Activated T-helper 17 cell treated with anti-CD3 and anti-CD28 coated beads, Interleukin-2, amount 50 U/mL, for 72 hours (primary cell): Measurements from ENCODE around the gene MRPS35. TPM values are rescaled to one million over a fixed set of nuclear protein-coding genes. Genes with fewer than 3 reads are reported as not detected.
A peak's percentile ranks its signal among the peaks of the same experiment; 100 is the strongest.
"Not testable (repeated sequence)": the region's sequence is repeated elsewhere in the genome, so short reads cannot be mapped to it uniquely, and the experiment has no call there.

Experiments
- ATAC-seq: fragments of 150-1000 bp; cut with Tn5 transposase; replicated peaks from 2 replicates; pipeline ENCODE4 v1.10.0; 2021; ENCODE audit warnings: mild to moderate bottlenecking, moderate library complexity
- H3K27ac Mint-ChIP-seq: one replicate; pipeline ENCODE4 v1.8.0; 2022; ENCODE audit warnings: mixed read lengths
- H3K27me3 Mint-ChIP-seq: one replicate; pipeline ENCODE4 v1.8.0; 2022; ENCODE audit warnings: mixed read lengths
- H3K36me3 Mint-ChIP-seq: one replicate; pipeline ENCODE4 v1.8.0; 2022; ENCODE audit warnings: low read depth, mild to moderate bottlenecking, mixed read lengths
- H3K4me1 Mint-ChIP-seq: one replicate; pipeline ENCODE4 v1.8.0; 2022; ENCODE audit warnings: mixed read lengths
- H3K4me3 Mint-ChIP-seq: one replicate; pipeline ENCODE4 v1.8.0; 2022; ENCODE audit warnings: mild to moderate bottlenecking, mixed read lengths
- H3K9me3 Mint-ChIP-seq: one replicate; pipeline ENCODE4 v1.8.0; 2022; ENCODE audit warnings: mixed read lengths
- total RNA-seq, 2 donors: library from RNA; stranded (reverse); gene quantifications; one replicate each; pipeline ENCODE4 v1.2.3, GENCODE V29; 2022

The MRPS35 gene
- total RNA-seq, 2 donors from 2014 or later, result 33.9 to 54.0 TPM

DNA sequence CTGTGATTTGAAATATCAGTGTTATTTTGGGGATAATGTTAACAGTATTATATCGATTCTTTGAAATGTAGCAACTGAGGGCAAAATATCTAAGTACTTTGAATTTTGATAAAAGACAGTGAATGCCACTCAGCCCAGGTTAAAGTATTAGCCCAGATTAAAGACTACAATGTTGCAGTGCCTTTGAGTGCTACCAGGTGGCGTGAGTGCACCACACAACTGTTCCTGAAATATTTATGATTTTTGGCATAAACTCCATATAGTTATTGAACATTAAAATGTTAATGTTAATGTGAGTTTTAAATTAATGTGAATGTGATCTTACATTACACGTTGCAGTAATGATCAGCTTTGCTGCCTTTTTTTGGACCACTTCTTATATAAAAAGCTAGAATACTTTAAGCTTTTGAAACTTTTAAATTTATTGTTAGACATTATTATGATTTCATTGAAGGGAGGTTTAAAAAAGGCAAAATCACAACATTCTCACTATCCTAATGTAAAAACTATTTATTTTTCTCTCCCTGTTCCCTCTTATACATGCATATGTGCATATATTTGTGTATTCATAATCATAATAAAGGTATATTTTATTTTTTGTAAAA lies 22.5 kb downstream of the MRPS35 start:
- Mint-ChIP-seq H3K36me3 (peaks cover 97% of the 10 kb centered on the region), H3K9me3 (no peaks in the 10 kb centered on the region), H3K4me3 (no peak overlapping the region), H3K27ac (no peak overlapping the region), H3K4me1 (no peaks in the 10 kb centered on the region), H3K27me3 (no peaks in the 10 kb centered on the region)
- ATAC-seq, result no peak

DNA sequence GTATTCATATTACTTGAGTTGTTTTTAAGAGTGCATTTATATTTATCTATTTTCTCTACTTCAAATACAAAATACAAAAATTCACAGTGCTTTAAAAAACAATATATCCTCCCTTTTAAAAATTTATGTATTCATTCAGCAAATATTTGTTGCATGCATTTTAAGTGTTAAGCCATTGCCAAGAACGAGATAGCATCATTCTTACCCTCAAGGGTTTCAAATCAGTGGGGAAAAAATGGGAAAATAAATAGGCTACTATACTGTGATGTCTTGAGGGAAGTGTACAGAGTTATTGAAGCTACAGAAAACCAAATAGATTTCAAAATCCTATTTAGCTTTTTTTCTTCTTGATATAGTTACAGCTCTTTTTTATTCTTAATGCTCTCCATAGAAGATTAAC lies 23.2 kb downstream of the MRPS35 start:
- peaks cover 97% of the 10 kb centered on the region for H3K36me3 Mint-ChIP-seq
- H3K4me1 Mint-ChIP-seq, result no peaks in the 10 kb centered on the region
- no peak for ATAC-seq
- no peak overlapping the region for H3K27ac Mint-ChIP-seq
- no peaks in the 10 kb centered on the region for H3K9me3 Mint-ChIP-seq
- H3K27me3 Mint-ChIP-seq, result no peaks in the 10 kb centered on the region
- no peak overlapping the region for H3K4me3 Mint-ChIP-seq

DNA sequence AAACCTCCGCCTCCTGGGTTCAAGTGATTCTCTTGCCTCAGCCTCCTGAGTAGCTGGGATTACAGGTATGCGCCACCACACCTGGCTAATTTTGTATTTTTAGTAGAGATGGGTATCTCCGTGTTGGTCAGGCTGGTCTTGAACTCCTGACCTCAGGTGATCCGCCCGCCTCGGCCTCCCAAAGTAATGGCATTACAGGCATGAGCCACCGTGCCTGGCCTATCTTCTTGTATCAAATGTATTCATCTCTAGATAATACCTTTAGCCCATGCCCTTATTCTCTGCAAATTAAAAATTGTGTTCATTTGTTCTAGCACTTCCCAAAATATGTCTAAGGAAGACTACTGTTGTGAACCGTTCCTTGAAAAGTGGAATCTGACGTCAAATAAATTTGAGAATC lies 23.7 kb downstream of the MRPS35 start:
- ATAC-seq, H3K27me3 Mint-ChIP-seq: not testable (repeated sequence)

DNA sequence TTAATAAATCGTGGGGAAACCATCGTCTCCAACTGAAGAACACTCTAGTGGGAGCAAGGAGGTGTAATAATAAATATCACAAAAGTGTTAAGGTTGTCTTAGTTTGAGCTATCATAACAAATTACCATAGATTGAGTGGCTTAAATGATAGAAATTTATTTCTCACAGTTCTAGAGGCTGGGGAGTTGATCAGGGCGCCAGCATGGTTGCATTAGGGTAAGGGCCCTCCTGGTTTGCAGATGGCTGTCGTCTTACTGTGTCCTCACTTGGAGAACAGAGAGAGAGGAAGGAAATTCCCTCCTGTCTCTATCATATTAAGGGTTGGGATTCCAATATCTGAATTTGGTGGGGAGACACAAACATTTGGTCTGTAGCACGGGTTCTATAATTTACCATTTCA lies 33.0 kb downstream of the MRPS35 start:
- H3K4me3 Mint-ChIP-seq, result no peak overlapping the region
- no peak overlapping the region for H3K27ac Mint-ChIP-seq
- peaks cover 94% of the 10 kb centered on the region for H3K36me3 Mint-ChIP-seq
- H3K27me3 Mint-ChIP-seq, result no peaks in the 10 kb centered on the region
- no peak for ATAC-seq
- H3K9me3 Mint-ChIP-seq, result no peaks in the 10 kb centered on the region
- no peaks in the 10 kb centered on the region for H3K4me1 Mint-ChIP-seq

More for the DNA sequence above, 23.7 kb downstream of the MRPS35 start:
- H3K4me1 Mint-ChIP-seq, H3K27ac Mint-ChIP-seq, H3K9me3 Mint-ChIP-seq, H3K4me3 Mint-ChIP-seq: not testable (repeated sequence)
- peaks cover 97% of the 10 kb centered on the region for H3K36me3 Mint-ChIP-seq

DNA sequence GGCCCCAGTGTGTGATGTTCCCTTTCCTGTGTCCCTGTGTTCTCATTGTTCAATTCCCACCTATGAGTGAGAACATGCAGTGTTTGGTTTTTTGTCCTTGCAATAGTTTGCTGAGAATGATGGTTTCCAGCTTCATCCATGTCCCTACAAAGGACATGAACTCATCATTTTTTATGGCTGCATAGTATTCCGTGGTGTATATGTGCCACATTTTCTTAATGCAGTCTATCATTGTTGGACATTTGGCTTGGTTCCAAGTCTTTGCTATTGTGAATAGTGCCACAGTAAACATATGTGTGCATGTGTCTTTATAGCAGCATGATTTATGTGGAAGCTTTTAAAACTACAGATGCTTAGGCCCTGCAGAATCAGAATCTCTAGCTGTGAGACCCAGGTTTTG lies 35.1 kb downstream of the MRPS35 start:
- not testable (repeated sequence) for H3K27ac Mint-ChIP-seq, ATAC-seq, H3K4me3 Mint-ChIP-seq, H3K27me3 Mint-ChIP-seq, H3K9me3 Mint-ChIP-seq, H3K4me1 Mint-ChIP-seq
- peaks cover 78% of the 10 kb centered on the region for H3K36me3 Mint-ChIP-seq

DNA sequence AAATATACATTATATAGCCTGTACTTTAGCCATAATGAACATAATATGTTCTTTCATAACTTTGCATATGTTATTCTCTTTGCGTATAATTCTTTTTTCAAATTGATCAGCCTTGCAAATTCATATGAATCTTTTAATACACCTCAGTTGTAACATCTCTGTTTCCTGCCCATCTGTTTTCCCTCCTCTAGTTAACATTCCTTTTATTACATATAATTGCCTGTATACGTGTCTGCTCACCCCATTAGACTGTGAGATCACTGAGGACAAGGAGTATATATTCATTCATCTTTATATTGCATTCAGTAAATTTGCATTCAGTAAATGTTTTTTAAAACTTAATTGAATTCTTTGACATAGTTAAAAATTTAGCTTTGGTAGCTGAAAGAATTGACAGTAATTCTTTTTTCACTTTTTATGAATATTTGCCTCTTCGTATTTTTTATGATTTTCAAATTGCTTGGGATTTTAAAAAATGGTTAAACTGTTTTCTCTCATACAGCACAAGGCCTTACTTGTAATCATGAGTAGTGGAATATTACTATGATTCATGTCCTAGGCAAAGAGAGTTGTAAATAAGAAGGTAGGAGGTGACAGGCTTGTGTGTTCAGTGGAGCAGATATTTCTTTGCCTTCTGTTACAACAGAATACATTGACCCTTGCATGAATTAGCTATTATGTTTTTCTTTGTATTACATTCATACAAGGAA lies 36.6 kb downstream of the MRPS35 start:
- H3K27ac Mint-ChIP-seq, result no peak overlapping the region
- H3K4me1 Mint-ChIP-seq, result no peaks in the 10 kb centered on the region
- H3K9me3 Mint-ChIP-seq, result no peaks in the 10 kb centered on the region
- no peaks in the 10 kb centered on the region for H3K27me3 Mint-ChIP-seq
- no peak for ATAC-seq
- peaks cover 63% of the 10 kb centered on the region for H3K36me3 Mint-ChIP-seq
- no peak overlapping the region for H3K4me3 Mint-ChIP-seq

DNA sequence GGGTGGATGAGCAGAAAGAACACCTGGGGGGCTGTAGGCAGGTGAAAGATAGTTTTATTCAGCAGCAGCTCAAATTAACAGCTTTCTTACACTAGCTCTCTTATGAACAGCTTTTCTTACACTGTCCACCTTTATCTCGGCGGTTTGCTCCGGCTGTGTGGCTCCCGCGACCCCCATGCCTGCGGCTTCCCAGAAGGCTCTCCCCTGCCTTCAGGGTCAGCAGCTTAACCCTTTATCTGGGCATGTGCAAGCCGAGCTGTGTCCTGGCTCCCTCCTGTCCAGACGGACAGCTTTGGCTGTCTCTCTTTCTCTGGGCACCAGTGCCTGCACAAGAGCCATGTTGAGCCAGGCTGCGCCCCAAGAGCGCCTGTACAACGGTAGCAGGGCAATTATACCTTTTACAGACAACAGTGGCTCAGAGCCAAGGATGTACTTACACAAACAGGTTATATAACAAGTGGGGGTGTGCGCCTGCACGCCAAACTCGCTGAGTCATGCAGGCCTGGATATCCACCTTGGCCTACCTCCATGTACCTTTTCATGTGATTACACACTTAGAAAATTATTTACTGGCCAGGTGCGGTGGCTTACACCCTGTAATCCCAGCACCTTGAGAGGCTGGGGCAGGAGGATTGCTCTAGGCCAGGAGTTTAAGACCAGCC lies 40.9 kb downstream of the MRPS35 start:
- H3K27ac Mint-ChIP-seq, result no peak overlapping the region
- no peak for ATAC-seq
- no peaks in the 10 kb centered on the region for H3K27me3 Mint-ChIP-seq
- H3K36me3 Mint-ChIP-seq, result peaks cover 55% of the 10 kb centered on the region
- no peaks in the 10 kb centered on the region for H3K4me1 Mint-ChIP-seq
- no peak overlapping the region for H3K4me3 Mint-ChIP-seq
- H3K9me3 Mint-ChIP-seq, result no peaks in the 10 kb centered on the region

DNA sequence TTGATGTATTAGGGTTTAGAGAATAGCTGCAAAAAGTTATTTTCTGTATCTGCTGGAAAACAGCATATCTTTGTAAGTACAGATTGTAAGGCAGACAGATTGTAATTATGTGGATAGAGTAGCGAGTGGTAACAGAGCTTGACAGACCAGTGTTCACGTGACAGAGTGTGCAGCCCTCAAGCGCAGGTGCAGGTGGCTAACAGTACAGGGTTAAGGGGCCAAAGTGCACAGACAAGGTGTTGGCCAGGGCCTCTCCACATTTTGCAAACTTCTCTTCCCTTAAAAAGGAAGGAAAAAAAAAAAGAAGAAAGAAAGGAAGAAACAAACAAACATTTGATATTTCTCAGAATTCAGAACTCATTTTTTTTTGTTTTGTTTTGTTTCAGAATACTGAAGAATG lies 44.2 kb downstream of the MRPS35 start:
- ATAC-seq, result no peak
- no peak overlapping the region for H3K27ac Mint-ChIP-seq
- peaks cover 40% of the 10 kb centered on the region for H3K36me3 Mint-ChIP-seq
- no peaks in the 10 kb centered on the region for H3K27me3 Mint-ChIP-seq
- no peaks in the 10 kb centered on the region for H3K9me3 Mint-ChIP-seq
- H3K4me1 Mint-ChIP-seq, result no peaks in the 10 kb centered on the region
- H3K4me3 Mint-ChIP-seq, result no peak overlapping the region

DNA sequence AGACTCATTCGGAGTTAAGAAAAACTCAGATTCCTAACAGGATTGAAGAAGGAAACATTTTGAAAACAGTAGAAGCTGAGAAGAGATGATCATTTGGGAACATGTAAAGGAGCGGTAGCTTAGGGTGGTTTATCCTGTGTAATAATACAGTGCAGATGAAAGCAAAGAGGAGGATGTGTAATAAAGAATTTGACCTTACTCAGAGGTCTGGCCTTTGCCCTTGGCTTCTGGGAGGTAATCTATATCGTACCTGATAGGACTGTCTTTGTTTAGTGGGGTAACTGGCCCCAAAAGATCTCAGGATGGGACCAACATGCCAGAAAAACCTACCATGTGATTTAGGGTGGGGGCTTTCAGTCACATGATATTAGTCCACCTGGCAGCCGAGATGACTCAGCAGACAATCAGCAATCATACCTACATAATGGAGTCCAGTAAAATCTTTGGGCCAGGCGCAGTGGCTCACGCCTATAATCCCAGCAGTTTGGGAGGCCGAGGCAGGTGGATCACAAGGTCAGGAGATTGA lies 46.1 kb downstream of the MRPS35 start:
- Mint-ChIP-seq H3K4me3 (no peak overlapping the region), H3K4me1 (no peaks in the 10 kb centered on the region), H3K27ac (no peak overlapping the region), H3K36me3 (peaks cover 44% of the 10 kb centered on the region), H3K9me3 (no peaks in the 10 kb centered on the region), H3K27me3 (no peaks in the 10 kb centered on the region)
- no peak for ATAC-seq

DNA sequence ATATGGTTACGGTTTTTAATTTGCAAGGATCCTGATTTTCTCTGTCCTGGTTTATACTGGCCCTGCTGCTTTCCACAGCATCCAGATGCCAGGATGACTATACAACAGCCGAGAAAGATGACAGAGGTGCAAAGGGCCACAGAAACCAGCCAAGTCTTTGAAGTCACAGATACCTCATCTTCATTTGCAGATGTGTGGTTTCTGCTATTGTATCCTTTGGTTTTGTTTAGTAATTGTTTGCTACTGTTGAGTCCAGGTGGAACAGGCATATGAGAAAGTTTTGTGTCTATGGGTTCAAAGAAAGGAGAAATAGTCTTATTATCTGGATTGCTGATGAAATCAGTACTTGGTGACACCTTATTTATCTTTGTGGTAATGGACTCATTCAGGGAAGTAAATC lies 52.1 kb downstream of the MRPS35 start:
- H3K9me3 Mint-ChIP-seq, result no peaks in the 10 kb centered on the region
- peak overlapping the region; percentile 54 for H3K27ac Mint-ChIP-seq
- no peaks in the 10 kb centered on the region for H3K27me3 Mint-ChIP-seq
- H3K4me1 Mint-ChIP-seq, result no peaks in the 10 kb centered on the region
- peak; percentile 92 for ATAC-seq
- peaks cover 7% of the 10 kb centered on the region for H3K36me3 Mint-ChIP-seq
- no peak overlapping the region for H3K4me3 Mint-ChIP-seq

DNA sequence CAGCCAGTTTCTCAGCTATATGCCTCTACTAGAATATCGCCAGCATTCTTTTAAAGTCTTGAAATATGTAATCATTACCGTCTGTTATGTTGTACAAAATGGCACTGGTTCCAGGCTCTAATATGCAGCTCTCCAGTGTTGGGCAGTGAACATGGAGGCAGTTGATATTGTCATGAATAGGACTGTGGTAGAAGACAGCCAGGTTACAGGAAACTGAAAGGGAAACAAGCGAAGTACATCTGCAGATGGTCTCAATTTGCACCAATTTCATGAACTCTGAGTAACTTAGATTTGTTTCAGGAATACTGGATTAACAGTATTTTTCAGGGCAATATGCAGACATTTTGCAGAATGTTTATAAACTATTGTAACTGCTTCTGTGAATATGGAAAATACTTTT lies 56.0 kb downstream of the MRPS35 start:
- Mint-ChIP-seq H3K4me3 (no peak overlapping the region), H3K27ac (no peak overlapping the region), H3K4me1 (no peaks in the 10 kb centered on the region), H3K27me3 (no peaks in the 10 kb centered on the region), H3K9me3 (no peaks in the 10 kb centered on the region), H3K36me3 (peaks cover 5% of the 10 kb centered on the region)
- ATAC-seq, result no peak

DNA sequence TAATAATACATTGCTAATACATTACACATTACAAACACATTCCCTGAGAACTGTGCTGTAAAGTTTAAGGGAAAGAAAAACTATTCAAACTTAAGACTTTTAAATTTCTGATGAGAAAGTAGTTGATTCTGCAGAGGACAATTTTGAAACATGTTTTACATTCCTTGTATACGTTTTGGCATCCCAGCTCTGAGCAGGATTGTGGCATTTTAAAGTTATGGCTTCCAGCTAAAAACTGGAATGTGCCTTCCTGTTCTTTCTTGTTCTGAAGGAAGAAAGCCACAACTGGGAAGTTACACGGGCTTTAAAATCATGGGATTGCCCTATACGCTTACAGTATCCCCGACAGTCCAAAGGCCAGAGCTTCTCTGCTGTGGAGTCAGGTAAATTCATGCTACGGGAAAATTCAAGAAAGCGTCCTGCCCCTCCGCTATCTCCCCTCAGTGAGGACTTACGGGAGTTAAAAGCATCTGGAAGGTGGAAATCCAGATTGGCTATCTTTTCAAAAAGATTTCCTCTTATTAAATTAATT lies 58.6 kb downstream of the MRPS35 start:
- H3K27ac Mint-ChIP-seq, result no peak overlapping the region
- H3K27me3 Mint-ChIP-seq, result no peaks in the 10 kb centered on the region
- no peaks in the 10 kb centered on the region for H3K9me3 Mint-ChIP-seq
- H3K4me1 Mint-ChIP-seq, result no peaks in the 10 kb centered on the region
- no peaks in the 10 kb centered on the region for H3K36me3 Mint-ChIP-seq
- H3K4me3 Mint-ChIP-seq, result no peak overlapping the region
- no peak for ATAC-seq

DNA sequence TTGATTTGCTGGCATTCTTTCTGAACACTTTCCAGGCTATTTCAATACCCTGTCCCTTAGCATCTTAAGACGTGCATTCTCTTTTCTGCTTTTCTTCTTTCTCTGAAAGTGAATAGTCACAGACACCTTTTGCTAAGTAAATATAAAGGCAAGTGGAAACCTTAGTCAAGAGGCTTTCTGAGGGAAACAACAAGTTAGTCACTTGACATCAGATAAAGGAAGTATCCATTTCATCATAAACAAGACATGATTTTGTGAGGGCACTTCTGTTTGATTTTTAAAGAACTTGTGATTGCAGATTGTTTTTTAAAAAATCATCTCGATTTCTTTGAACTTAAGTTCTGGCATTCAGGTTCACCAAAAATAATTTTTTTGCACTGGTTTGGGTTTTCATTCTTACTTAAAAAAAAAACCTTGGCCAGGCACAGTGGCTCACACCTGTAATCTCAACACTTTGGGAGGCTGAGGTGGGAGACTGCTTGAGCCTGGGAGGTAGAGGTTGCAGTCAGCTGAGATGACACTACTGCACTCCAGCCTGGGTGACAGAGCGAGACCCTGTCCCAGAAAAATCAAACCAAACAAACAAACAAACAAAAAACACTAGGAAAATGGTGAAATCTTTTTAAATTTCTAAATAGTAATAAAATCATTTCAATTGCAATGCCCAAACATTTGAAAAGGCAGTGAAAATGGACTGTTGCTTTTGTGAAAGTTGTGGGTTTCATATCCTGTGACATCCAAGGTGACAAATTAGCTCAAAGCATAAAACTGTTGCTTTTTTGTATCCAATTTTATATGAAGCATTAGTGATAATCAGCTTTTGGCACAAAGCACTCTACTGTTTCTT lies 61.1 kb downstream of the MRPS35 start:
- Mint-ChIP-seq H3K27me3 (no peaks in the 10 kb centered on the region), H3K9me3 (no peaks in the 10 kb centered on the region), H3K27ac (no peak overlapping the region), H3K4me1 (no peaks in the 10 kb centered on the region), H3K36me3 (no peaks in the 10 kb centered on the region), H3K4me3 (no peak overlapping the region)
- ATAC-seq, result peak; percentile 35

DNA sequence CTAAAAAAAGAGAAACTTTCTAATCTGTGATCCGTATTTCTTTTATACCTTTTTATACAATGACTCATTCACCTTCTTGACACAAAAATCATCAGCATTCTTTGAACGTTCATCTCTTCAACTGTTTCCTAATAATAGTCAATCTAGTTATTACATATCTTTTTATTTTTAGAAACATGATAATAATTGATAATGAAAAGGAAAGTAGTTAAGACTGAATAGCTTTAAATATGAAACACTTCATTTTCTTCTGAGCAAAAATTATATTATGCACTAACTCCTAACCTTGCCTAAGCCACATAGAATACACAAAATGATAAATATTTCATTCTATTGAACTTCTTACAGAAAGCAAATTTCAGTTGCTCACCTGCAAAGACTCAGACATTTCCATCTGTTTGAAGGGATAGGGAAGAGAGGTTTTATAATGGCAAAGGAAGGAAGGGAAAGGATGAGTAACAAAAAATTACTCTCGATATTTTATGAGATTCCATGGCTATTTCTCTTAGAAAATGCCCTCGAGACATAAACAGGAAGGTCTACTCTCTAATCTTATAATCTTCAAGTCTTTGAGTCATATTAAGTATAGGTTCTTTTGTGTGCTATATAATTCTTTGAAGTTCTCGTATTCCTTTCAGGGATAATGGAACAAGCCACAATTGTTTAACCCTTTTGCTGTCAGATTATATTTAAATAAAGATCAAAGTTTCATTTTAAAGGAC lies 61.9 kb downstream of the MRPS35 start:
- no peak overlapping the region for H3K4me3 Mint-ChIP-seq
- no peaks in the 10 kb centered on the region for H3K36me3 Mint-ChIP-seq
- no peaks in the 10 kb centered on the region for H3K9me3 Mint-ChIP-seq
- H3K27ac Mint-ChIP-seq, result no peak overlapping the region
- no peaks in the 10 kb centered on the region for H3K4me1 Mint-ChIP-seq
- H3K27me3 Mint-ChIP-seq, result no peaks in the 10 kb centered on the region
- no peak for ATAC-seq
